PC-9 (cell line): ENCODE measurements around the gene ITK.

Experiments used
- CTCF ChIP-seq: fragments of 200-600 bp; sonication (generic); conservative IDR thresholded peaks from 2 replicates; pipeline ENCODE4 v1.6.1; 2017; ENCODE audit warnings: mixed run types, antibody characterized with exemption, mild to moderate bottlenecking, moderate library complexity
- EZH2 ChIP-seq: fragments of 200-600 bp; sonication (generic); IDR thresholded peaks from 2 replicates; pipeline ENCODE4 v1.8.0; 2017; ENCODE audit warnings: antibody characterized with exemption, low read depth

- TF ChIP-seq CTCF (no peak), EZH2 (no peak)
These were observed 99.1 kb downstream of the ITK start for GRCh38 chr5:157279605-157280239.
